ENCODE measurements around the gene VRK2. TPM values are rescaled to one million over a fixed set of nuclear protein-coding genes. Genes with fewer than 3 reads are reported as not detected.

Gene VRK2
- 38.3 and 57.1 TPM in 2 replicates for total RNA-seq

DNA sequence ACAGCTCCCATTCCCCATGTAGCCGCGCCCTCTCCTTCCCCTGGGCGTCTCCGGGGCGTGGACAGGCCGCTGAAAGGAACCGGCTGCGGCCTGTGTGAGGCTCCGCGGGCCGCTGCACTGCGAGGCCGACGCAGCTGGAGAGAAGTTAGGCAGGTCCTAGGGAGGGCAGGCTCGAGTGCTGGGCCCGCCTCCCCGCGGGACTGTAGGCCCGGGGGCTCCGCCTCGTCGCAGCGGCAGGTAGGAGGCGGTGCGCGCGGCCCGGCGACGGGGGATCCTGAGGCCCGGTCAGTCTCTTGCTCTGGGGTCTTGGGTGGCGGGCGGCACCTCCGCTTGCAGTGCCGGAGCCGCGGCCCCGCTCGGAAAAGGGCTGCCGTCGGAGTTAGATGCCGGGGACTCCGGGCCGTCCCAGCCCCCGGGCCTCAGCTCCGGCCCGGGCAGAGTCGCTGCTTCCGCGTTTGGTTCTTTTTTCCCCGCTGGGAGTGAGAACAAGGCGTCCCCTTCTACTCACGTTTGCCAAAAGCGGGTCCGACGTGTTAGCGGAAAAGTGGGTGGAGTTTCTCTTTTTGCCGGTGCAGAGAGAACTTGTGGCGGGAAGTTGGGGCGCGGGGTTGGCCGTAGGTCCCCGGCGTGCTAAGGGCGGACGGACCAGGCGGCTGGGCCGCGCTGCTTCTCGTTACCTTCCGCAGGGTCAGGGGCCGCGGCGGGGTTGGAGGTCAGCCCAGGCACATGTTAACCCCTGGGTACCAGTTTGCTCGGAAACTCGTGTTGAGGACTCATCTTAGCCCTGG, at the start of gene VRK2:
VRK2 (plus strand) TSS at position 222 of the 788 bp plus-strand sequence. CDS start 2,026 bp downstream, outside the sequence.

Other genes with a start within 250 kb of the VRK2 start
- gene FANCL, start 194.5 kb downstream of the VRK2 start, total RNA-seq: 19.2 and 23.1 TPM in 2 replicates

All from epithelial cell of umbilical artery (primary cell).